OCI-LY3 (cell line): ENCODE measurements around the gene KIF2A.

Experiments
- H2AFZ ChIP-seq: fragments of 200-600, 300-600 bp; shearing (Covaris generic); 2 replicates; pipeline ENCODE4 v1.6.0; 2014; ENCODE audit warnings: antibody characterized with exemption, low read depth, low read length
- H3K27ac ChIP-seq: fragments of 200-600, 300-600 bp; sonication (generic); 2 replicates; pipeline ENCODE4 v1.5.1; 2014; ENCODE audit warnings: mild to moderate bottlenecking, low read length, moderate library complexity, mixed read lengths
- H3K27me3 ChIP-seq: fragments of 200-600, 300-600 bp; sonication (generic); 2 replicates; pipeline ENCODE4 v1.6.1; 2014; ENCODE audit warnings: low read depth, low read length, mixed read lengths
- H3K36me3 ChIP-seq: fragments of 200-600, 300-600 bp; sonication (generic); replicated peaks from 2 replicates; pipeline ENCODE3; 2014; ENCODE audit warnings: low read depth, low read length, mixed read lengths
- H3K4me1 ChIP-seq: fragments of 300-600, 200-600 bp; sonication (generic); 2 replicates; pipeline ENCODE4 v1.6.1; 2014; ENCODE audit warnings: low read length, mixed read lengths
- H3K4me2 ChIP-seq: fragments of 200-600, 300-600 bp; sonication (generic); 2 replicates; pipeline ENCODE4 v1.6.1; 2014; ENCODE audit warnings: low read length, mixed read lengths
- H3K4me3 ChIP-seq: fragments of 300-600, 200-600 bp; sonication (generic); 2 replicates; pipeline ENCODE4 v1.5.1; 2014; ENCODE audit warnings: antibody characterized with exemption, mild to moderate bottlenecking, low read length, moderate library complexity
- H3K79me2 ChIP-seq: fragments of 300-600, 200-600 bp; shearing (Covaris generic); 2 replicates; pipeline ENCODE4 v1.6.1; 2014; ENCODE audit warnings: mild to moderate bottlenecking, low read length, mixed read lengths
- H3K9ac ChIP-seq: fragments of 300-600, 200-600 bp; shearing (Covaris generic); 2 replicates; pipeline ENCODE4 v1.6.0; 2014; ENCODE audit warnings: mild to moderate bottlenecking, low read length, moderate library complexity
- H3K9me3 ChIP-seq: fragments of 200-600, 300-600 bp; shearing (Covaris generic); 2 replicates; pipeline ENCODE4 v1.6.1; 2014; ENCODE audit warnings: low read length, mixed read lengths; ENCODE audit not compliant: insufficient read depth
- H4K20me1 ChIP-seq: fragments of 200-600, 300-600 bp; sonication (generic); 2 replicates; pipeline ENCODE4 v1.6.1; 2016; ENCODE audit warnings: low read length, mixed read lengths; ENCODE audit not compliant: insufficient read depth
- CTCF ChIP-seq: fragments of 200-600, 300-600 bp; sonication (generic); IDR thresholded peaks from 2 replicates; pipeline ENCODE4 v1.5.1; 2014; ENCODE audit warnings: antibody characterized with exemption, low read length, low read depth
- EZH2phosphoT487 ChIP-seq: fragments of 200-600 bp; shearing (Covaris generic); IDR thresholded peaks from 2 replicates; pipeline ENCODE4 v1.6.1; 2018; ENCODE audit warnings: antibody characterized with exemption, mixed run types, low read depth

Gene KIF2A

GRCh38 chr5:62260513-62260912 lies 45.5 kb upstream of the KIF2A start:
- no peaks in the 10 kb centered on the region for H3K36me3 ChIP-seq
- no peaks in the 10 kb centered on the region for H3K79me2 ChIP-seq
- no peak overlapping the region for H3K4me2 ChIP-seq
- no peak overlapping the region for H3K4me3 ChIP-seq
- H3K4me1 ChIP-seq: peaks cover 10% of the 10 kb centered on the region
- H4K20me1 ChIP-seq: no peaks in the 10 kb centered on the region
- H3K27ac ChIP-seq: no peak overlapping the region
- no peak overlapping the region for H2AFZ ChIP-seq
- H3K9ac ChIP-seq: no peak overlapping the region
- H3K9me3 ChIP-seq: no peaks in the 10 kb centered on the region
- no peaks in the 10 kb centered on the region for H3K27me3 ChIP-seq
- TF ChIP-seq EZH2phosphoT487 (no peak), CTCF (no peak)

GRCh38 chr5:62263401-62263800 lies 42.6 kb upstream of the KIF2A start:
- Histone ChIP-seq H3K4me1 (peaks cover 8% of the 10 kb centered on the region), H3K79me2 (no peaks in the 10 kb centered on the region), H3K4me2 (no peak overlapping the region), H4K20me1 (no peaks in the 10 kb centered on the region), H3K27me3 (no peaks in the 10 kb centered on the region), H3K36me3 (no peaks in the 10 kb centered on the region), H2AFZ (no peak overlapping the region), H3K27ac (no peak overlapping the region), H3K9ac (no peak overlapping the region), H3K9me3 (no peaks in the 10 kb centered on the region), H3K4me3 (no peak overlapping the region)
- TF ChIP-seq CTCF (no peak), EZH2phosphoT487 (no peak)

GRCh38 chr5:62265648-62266112 lies 40.3 kb upstream of the KIF2A start:
- Histone ChIP-seq H3K4me2 (no peak overlapping the region), H2AFZ (no peak overlapping the region), H3K36me3 (no peaks in the 10 kb centered on the region), H3K4me1 (peaks cover 15% of the 10 kb centered on the region), H3K79me2 (no peaks in the 10 kb centered on the region), H4K20me1 (no peaks in the 10 kb centered on the region), H3K4me3 (no peak overlapping the region), H3K27me3 (no peaks in the 10 kb centered on the region), H3K27ac (no peak overlapping the region), H3K9ac (no peak overlapping the region), H3K9me3 (no peaks in the 10 kb centered on the region)
- TF ChIP-seq CTCF (no peak), EZH2phosphoT487 (no peak)

GRCh38 chr5:62266573-62266972 lies 39.4 kb upstream of the KIF2A start:
- Histone ChIP-seq H3K27ac (no peak overlapping the region), H3K27me3 (no peaks in the 10 kb centered on the region), H3K4me3 (no peak overlapping the region), H3K36me3 (no peaks in the 10 kb centered on the region), H3K9me3 (no peaks in the 10 kb centered on the region), H3K4me2 (no peak overlapping the region), H4K20me1 (no peaks in the 10 kb centered on the region), H2AFZ (no peak overlapping the region), H3K4me1 (peaks cover 15% of the 10 kb centered on the region), H3K9ac (no peak overlapping the region), H3K79me2 (no peaks in the 10 kb centered on the region)
- TF ChIP-seq EZH2phosphoT487 (no peak), CTCF (no peak)
